HCT116 (cell line): ENCODE measurements around the gene KCNN3. TPM values are rescaled to one million over a fixed set of nuclear protein-coding genes. Genes with fewer than 3 reads are reported as not detected.

Experiments used
- ATAC-seq: fragments of 200-7000 bp; cut with Tn5 transposase; 2 replicates; pipeline ENCODE4 v1.9.1; 2020; ENCODE audit warnings: mild to moderate bottlenecking, moderate library complexity
- BruUV-seq: library from RNA; stranded (reverse); fragments of 400-500 nt; replicated peaks from 2 replicates; lab custom pipeline; 2021; lab: Mats Ljungman, UMichigan
- CTCF ChIA-PET: fragments of 300-600 bp; sonication (Branson Sonifier 250); formaldehyde crosslinking; loops from one replicate; lab custom pipeline; 2021; ENCODE audit warnings: antibody characterized with exemption; lab: Charles Lee
- POLR2A ChIA-PET: fragments of 300-600, 350-600 bp; sonication (Branson Sonifier 250); formaldehyde crosslinking; loops from one replicate; lab custom pipeline; 2021; ENCODE audit warnings: antibody characterized with exemption; lab: Charles Lee
- RAD21 ChIA-PET, 2 experiments: fragments of 300-600 bp; sonication (Branson Sonifier 250); formaldehyde crosslinking; loops; one replicate each; lab custom pipeline; 2023; ENCODE audit warnings: low total read pairs in 2 of 2; ENCODE audit not compliant: uncharacterized antibody in 2 of 2, unreplicated experiment in 2 of 2, low non-redundant PET in 1 of 2; lab: Charles Lee
- DNase-seq: peaks from one replicate; pipeline ENCODE4 v3.0.0-alpha.2; 2010; ENCODE audit warnings: low read depth, low spot score
- H2AFZ ChIP-seq: fragments of 200-600 bp; shearing (Covaris generic), sonication (generic); 2 replicates; pipeline ENCODE4 v1.6.1; 2017; ENCODE audit warnings: low read depth, mixed run types, mixed read lengths, antibody characterized with exemption, low read length; ENCODE audit not compliant: poor library complexity, severe bottlenecking
- H3K27ac ChIP-seq: 2 replicates; pipeline ENCODE4 v1.5.1; 2012; ENCODE audit warnings: low read depth, low read length
- H3K27me3 ChIP-seq: fragments of 200-600 bp; sonication (generic); 2 replicates; pipeline ENCODE4 v1.6.1; 2016; ENCODE audit warnings: mixed run types, low read length, mixed read lengths; ENCODE audit not compliant: insufficient read depth
- H3K36me3 ChIP-seq, 2 experiments: fragments of 200-500 bp in 1 of 2; fragments of 200-600 bp in 1 of 2; sonication (Bioruptor generic) in 1 of 2; sonication (generic) in 1 of 2; 2 replicates each; pipeline versions ENCODE4 v1.5.1 to v1.6.1; 2014 to 2016; ENCODE audit warnings: low read length in 2 of 2, inconsistent platforms in 1 of 2, mixed read lengths in 1 of 2, mixed run types in 1 of 2; ENCODE audit not compliant: insufficient read depth in 2 of 2, control insufficient read depth in 1 of 2
- H3K4me1 ChIP-seq, 2 experiments: fragments of 200-600 bp in 1 of 2; sonication (generic) in 1 of 2; 2 replicates each; pipeline versions ENCODE4 v1.5.1 to v1.6.1; 2012 to 2017; ENCODE audit warnings: low read length in 2 of 2, inconsistent platforms in 1 of 2, mild to moderate bottlenecking in 1 of 2, mixed read lengths in 1 of 2, mixed run types in 1 of 2, moderate library complexity in 1 of 2; ENCODE audit not compliant: insufficient read depth in 2 of 2, control insufficient read depth in 1 of 2
- H3K4me2 ChIP-seq: fragments of 200-600 bp; sonication (generic); 2 replicates; pipeline ENCODE4 v1.6.1; 2017; ENCODE audit warnings: mixed run types, low read length, mixed read lengths
- H3K4me3 ChIP-seq, 2 experiments: fragments of 200-600 bp in 1 of 2; sonication (generic) in 1 of 2; replicated peaks in 1 of 2; 2 replicates each; pipeline ENCODE4 v1.5.1; 2011 to 2016; ENCODE audit warnings: low read length in 2 of 2, control low read depth in 1 of 2, low read depth in 1 of 2, mild to moderate bottlenecking in 1 of 2, mixed read lengths in 1 of 2, mixed run types in 1 of 2
- H3K79me2 ChIP-seq: fragments of 200-600 bp; sonication (generic); 2 replicates; pipeline ENCODE4 v1.6.1; 2017; ENCODE audit warnings: mild to moderate bottlenecking, mixed run types, low read length, moderate library complexity, mixed read lengths; ENCODE audit not compliant: insufficient read depth
- H3K9ac ChIP-seq: fragments of 200-600 bp; sonication (generic); 2 replicates; pipeline ENCODE4 v1.6.1; 2016; ENCODE audit warnings: low read length, mixed read lengths
- H3K9me2 ChIP-seq: fragments of 200-600 bp; sonication (generic), shearing (Covaris generic); 2 replicates; pipeline ENCODE4 v1.6.1; 2017; ENCODE audit warnings: mixed run types, mild to moderate bottlenecking, moderate library complexity; ENCODE audit not compliant: insufficient read depth
- H3K9me3 ChIP-seq, 2 experiments: fragments of 200-500 bp in 1 of 2; fragments of 200-600 bp in 1 of 2; sonication (Bioruptor generic) in 1 of 2; sonication (generic) in 1 of 2; 2 replicates each; pipeline ENCODE4 v1.6.1; 2014 to 2017; ENCODE audit warnings: low read length in 2 of 2, mixed read lengths in 2 of 2, inconsistent platforms in 1 of 2, low read depth in 1 of 2, mild to moderate bottlenecking in 1 of 2, mixed run types in 1 of 2, moderate library complexity in 1 of 2; ENCODE audit not compliant: control insufficient read depth in 1 of 2, insufficient read depth in 1 of 2
- H4K20me1 ChIP-seq: fragments of 200-600 bp; sonication (generic), shearing (Covaris generic); 2 replicates; pipeline ENCODE4 v1.6.1; 2017; ENCODE audit warnings: mixed run types, mild to moderate bottlenecking, moderate library complexity; ENCODE audit not compliant: insufficient read depth
- CBX3 ChIP-seq: IDR thresholded peaks from 2 replicates; pipeline ENCODE4 v1.6.1; 2012; ENCODE audit warnings: low read depth
- CTCF ChIP-seq, 3 experiments: fragments of 200-600 bp in 1 of 3; sonication (generic) in 1 of 3; IDR thresholded peaks in 2 of 3; conservative IDR thresholded peaks in 1 of 3; 2 replicates each; pipeline ENCODE4 v1.5.1; 2012 to 2017; ENCODE audit warnings: low read depth in 2 of 3, low read length in 2 of 3, antibody characterized with exemption in 1 of 3, borderline replicate concordance in 1 of 3, control low read depth in 1 of 3, mild to moderate bottlenecking in 1 of 3, mixed read lengths in 1 of 3, mixed run types in 1 of 3, moderate library complexity in 1 of 3; ENCODE audit not compliant: insufficient read depth in 1 of 3
- RAD21 ChIP-seq: IDR thresholded peaks from 2 replicates; pipeline ENCODE4 v1.6.1; 2012; ENCODE audit warnings: low read depth, mild to moderate bottlenecking
- REST ChIP-seq: IDR thresholded peaks from 2 replicates; pipeline ENCODE4 v1.6.1; 2012; ENCODE audit warnings: low read depth
- ZFX ChIP-seq: fragments of 450-650 bp; IDR thresholded peaks from 2 replicates; pipeline ENCODE4 v1.6.1; 2017
- intact Hi-C: fragments of 100-400 bp; cut with micrococcal nuclease; formaldehyde crosslinking; loops from 2 replicates; pipeline ENCODE4 v1.10.0; 2022
- total RNA-seq: library from RNA; stranded (reverse); gene quantifications from one replicate; pipeline ENCODE4 v1.2.1, GENCODE V29; 2021; ENCODE audit not compliant: unreplicated experiment

KCNN3 gene
- total RNA-seq, 1 experiment from 2014 or later, result 1.1 TPM

- intact Hi-C loops, result loop anchor here (1.0 to 5.0 kb wide), 5 partner anchors 111 to 396 kb away; no protein-coding TSS in a partner anchor
- ChIA-PET POLR2A (interaction anchor here (1.0 to 2.2 kb wide), 2 partner anchors 8 to 209 kb away, joined by 5 read pairs; partner anchors contain the start of gene KCNN3), CTCF (interaction anchor here (0.6 to 2.0 kb wide), 23 partner anchors 8 to 398 kb away, joined by 3 to 32 read pairs (median 5); partner anchors contain the start of genes CHRNB2, KCNN3 and PMVK), RAD21 (interaction anchor here (0.6 to 1.9 kb wide), 9 partner anchors 13 to 319 kb away, joined by 3 to 20 read pairs (median 5); no protein-coding TSS in a partner anchor)
- ATAC-seq, result peak; percentile 100
- no peak overlapping the region for H3K27ac ChIP-seq
- BruUV-seq, result no TSS peak
- no peaks in the 10 kb centered on the region for H3K79me2 ChIP-seq
- H3K4me1 ChIP-seq, result peaks cover 0 to 19% of the 10 kb centered on the region in 2 experiments; a peak in 3 of 4 replicates
- no peaks in the 10 kb centered on the region for H3K36me3 ChIP-seq
- TF ChIP-seq REST, result no peak
- no peak for TF ChIP-seq ZFX
- TF ChIP-seq RAD21, result peak; percentile 96
- TF ChIP-seq CBX3, result no peak
- TF ChIP-seq CTCF (IDR thresholded peaks at IDR 0.05 in 2 of 3, conservative IDR thresholded peaks at IDR 0.05 in 1 of 3; ENCODE audit: borderline replicate concordance in 1 of 3, insufficient read depth in 1 of 3, low read depth in 2 of 3, low read length in 2 of 3), result peak; percentile 89
- peak; percentile 66 for DNase-seq
- no peak overlapping the region for H3K4me3 ChIP-seq
- H3K9me2 ChIP-seq, result no peaks in the 10 kb centered on the region
- H3K9me3 ChIP-seq, result no peaks in the 10 kb centered on the region
- H3K9ac ChIP-seq, result no peak overlapping the region
- peak overlapping the region; percentile 82 for H2AFZ ChIP-seq
- no peaks in the 10 kb centered on the region for H3K27me3 ChIP-seq
- H4K20me1 ChIP-seq, result no peaks in the 10 kb centered on the region
- peak overlapping the region; percentile 62 for H3K4me2 ChIP-seq
Observed at GRCh38 chr1:154878371-154879037, 8.4 kb upstream of the KCNN3 start.
